IMR-90 (cell line): ENCODE measurements around the gene MED26. TPM values are rescaled to one million over a fixed set of nuclear protein-coding genes. Genes with fewer than 3 reads are reported as not detected.

Experiments
- ATAC-seq: fragments of 200-7000 bp; cut with Tn5 transposase; 2 replicates; pipeline ENCODE4 v1.9.1; 2020; ENCODE audit warnings: low read depth, mild to moderate bottlenecking, moderate library complexity
- BruUV-seq: library from RNA; stranded (reverse); fragments of 400-500 nt; replicated peaks from 2 replicates; lab custom pipeline; 2021; lab: Mats Ljungman, UMichigan
- CTCF ChIA-PET: fragments of 300-600 bp; formaldehyde crosslinking; extraction: SDS; loops from one replicate; lab custom pipeline; 2021; ENCODE audit warnings: antibody characterized with exemption; lab: Yijun Ruan, JAX
- POLR2A ChIA-PET: fragments of 300-600 bp; sonication (Branson Sonifier 250); formaldehyde crosslinking; loops from one replicate; lab custom pipeline; 2022; ENCODE audit warnings: antibody characterized with exemption; ENCODE audit not compliant: unreplicated experiment; lab: Charles Lee
- DNase-seq: peaks from one replicate; pipeline ENCODE4 v3.0.0; 2013
- H2AFZ ChIP-seq: replicated peaks from 2 replicates; pipeline ENCODE3; 2013; ENCODE audit warnings: low read length, mild to moderate bottlenecking; ENCODE audit not compliant: poor library complexity
- H2AK5ac ChIP-seq: 2 replicates; pipeline ENCODE4 v1.6.1; 2013; ENCODE audit warnings: low read depth, low read length, inconsistent platforms
- H2AK9ac ChIP-seq: replicated peaks from 2 replicates; pipeline ENCODE3; 2013; ENCODE audit warnings: mild to moderate bottlenecking, low read depth, low read length, moderate library complexity; ENCODE audit not compliant: poor library complexity
- H2BK120ac ChIP-seq: 2 replicates; pipeline ENCODE4 v1.6.1; 2013; ENCODE audit warnings: low read depth, low read length, inconsistent platforms
- H2BK15ac ChIP-seq: 3 replicates; pipeline ENCODE4 v1.6.1; 2013; ENCODE audit warnings: low read depth, low read length, inconsistent platforms
- H2BK20ac ChIP-seq: 2 replicates; pipeline ENCODE4 v1.6.1; 2013; ENCODE audit warnings: low read depth, mild to moderate bottlenecking, inconsistent platforms, low read length, moderate library complexity
- H2BK5ac ChIP-seq: 2 replicates; pipeline ENCODE4 v1.6.1; 2013; ENCODE audit warnings: mild to moderate bottlenecking, low read depth, low read length, inconsistent platforms; ENCODE audit not compliant: poor library complexity, severe bottlenecking
- H3K14ac ChIP-seq: replicated peaks from 2 replicates; pipeline ENCODE4 v1.6.1; 2013; ENCODE audit warnings: low read depth, low read length, inconsistent platforms
- H3K18ac ChIP-seq: 2 replicates; pipeline ENCODE4 v1.6.1; 2013; ENCODE audit warnings: low read depth, low read length, control low read depth
- H3K23ac ChIP-seq: 2 replicates; pipeline ENCODE4 v1.6.1; 2013; ENCODE audit warnings: low read depth, low read length, inconsistent platforms
- H3K27ac ChIP-seq: 2 replicates; pipeline ENCODE4 v1.5.1; 2013; ENCODE audit warnings: mild to moderate bottlenecking, control low read depth, low read length; ENCODE audit not compliant: insufficient read depth
- H3K27me3 ChIP-seq: 2 replicates; pipeline ENCODE4 v1.6.1; 2013; ENCODE audit warnings: low read length; ENCODE audit not compliant: control insufficient read depth, insufficient read depth
- H3K36me3 ChIP-seq: 2 replicates; pipeline ENCODE4 v1.6.1; 2013; ENCODE audit warnings: low read length, mixed read lengths; ENCODE audit not compliant: control insufficient read depth, insufficient read depth
- H3K4ac ChIP-seq: 2 replicates; pipeline ENCODE4 v1.6.1; 2013; ENCODE audit warnings: low read depth, low read length, inconsistent platforms
- H3K4me1 ChIP-seq: 2 replicates; pipeline ENCODE4 v1.6.1; 2013; ENCODE audit warnings: low read length, mixed read lengths; ENCODE audit not compliant: control insufficient read depth, insufficient read depth
- H3K4me2 ChIP-seq: 2 replicates; pipeline ENCODE4 v1.6.1; 2013; ENCODE audit warnings: low read depth, mild to moderate bottlenecking, control low read depth, low read length, moderate library complexity
- H3K4me3 ChIP-seq: 2 replicates; pipeline ENCODE4 v1.5.1; 2013; ENCODE audit warnings: low read depth, mild to moderate bottlenecking, control low read depth, low read length, moderate library complexity; ENCODE audit not compliant: insufficient read depth
- H3K56ac ChIP-seq: 2 replicates; pipeline ENCODE4 v1.6.1; 2013; ENCODE audit warnings: low read length, inconsistent platforms; ENCODE audit not compliant: insufficient read depth; ENCODE audit errors: extremely low read depth
- H3K79me1 ChIP-seq, 2 experiments: 2 replicates each; pipeline ENCODE4 v1.6.1; 2013; ENCODE audit warnings: low read length in 2 of 2, inconsistent platforms in 1 of 2, low read depth in 1 of 2
- H3K9ac ChIP-seq: 2 replicates; pipeline ENCODE4 v1.6.1; 2013; ENCODE audit warnings: low read depth, low read length, control low read depth
- H3K9me1 ChIP-seq: 2 replicates; pipeline ENCODE4 v1.6.1; 2013; ENCODE audit warnings: low read length, inconsistent platforms; ENCODE audit not compliant: insufficient read depth
- H3K9me3 ChIP-seq: 2 replicates; pipeline ENCODE4 v1.6.1; 2013; ENCODE audit warnings: low read length; ENCODE audit not compliant: control insufficient read depth, insufficient read depth
- H4K20me1 ChIP-seq: 2 replicates; pipeline ENCODE4 v1.6.1; 2013; ENCODE audit warnings: low read length, inconsistent platforms; ENCODE audit not compliant: insufficient read depth
- H4K5ac ChIP-seq: 2 replicates; pipeline ENCODE4 v1.6.1; 2013; ENCODE audit warnings: mild to moderate bottlenecking, low read depth, low read length, control low read depth
- H4K8ac ChIP-seq, 2 experiments: 2 replicates each; pipeline ENCODE4 v1.6.1; 2013; ENCODE audit warnings: low read depth in 2 of 2, low read length in 2 of 2, control low read depth in 1 of 2, inconsistent platforms in 1 of 2
- H4K91ac ChIP-seq: 2 replicates; pipeline ENCODE4 v1.6.1; 2013; ENCODE audit warnings: low read depth, low read length, inconsistent platforms; ENCODE audit not compliant: insufficient read depth
- CHD1 ChIP-seq: IDR thresholded peaks from 2 replicates; pipeline ENCODE4 v1.6.1; 2012; ENCODE audit warnings: low read depth, low read length, improper control_type of control experiment
- CTCF ChIP-seq: conservative IDR thresholded peaks from 2 replicates; pipeline ENCODE4 v1.5.1; 2012; ENCODE audit warnings: mild to moderate bottlenecking, low read depth, low read length, improper control_type of control experiment
- MAFK ChIP-seq: IDR thresholded peaks from 2 replicates; pipeline ENCODE4 v1.6.1; 2012; ENCODE audit warnings: low read depth, low read length, improper control_type of control experiment
- MAZ ChIP-seq: IDR thresholded peaks from 2 replicates; pipeline ENCODE4 v1.6.1; 2012; ENCODE audit warnings: low read depth, mild to moderate bottlenecking, low read length, improper control_type of control experiment, moderate library complexity, borderline replicate concordance
- POLR2A ChIP-seq: IDR thresholded peaks from 2 replicates; pipeline ENCODE4 v1.6.1; 2012; ENCODE audit warnings: mild to moderate bottlenecking, low read depth, low read length
- RAD21 ChIP-seq: IDR thresholded peaks from 2 replicates; pipeline ENCODE4 v1.6.1; 2012; ENCODE audit warnings: low read length, improper control_type of control experiment
- RFX5 ChIP-seq: IDR thresholded peaks from 2 replicates; pipeline ENCODE4 v1.8.0; 2012; ENCODE audit warnings: low read depth, mild to moderate bottlenecking, low read length, moderate library complexity
- WGBS, 2 experiments: methylation state at CpG; one replicate each; pipeline versions ENCODE4 v1.1.5 to v1.1.7; 2013; ENCODE audit warnings: missing lambda C conversion rate in 2 of 2; ENCODE audit not compliant: insufficient read length in 1 of 2; ENCODE audit errors: extremely low coverage in 2 of 2; 5-methylcytosine and 5-hydroxymethylcytosine counted together
- dilution Hi-C: fragments of 300-500 bp; cut with HindIII; formaldehyde crosslinking; loops from one replicate; pipeline ENCODE4 v1.14.3; 2018; ENCODE audit warnings: low sequenced_read_pairs; ENCODE audit not compliant: unreplicated experiment
- in situ Hi-C: fragments of 300-500 bp; cut with MboI; formaldehyde crosslinking; loops from 3 replicates; pipeline ENCODE4 v1.14.3; 2019; ENCODE audit warnings: low sequenced_read_pairs, inconsistent platforms, mixed read lengths
- intact Hi-C: fragments of 100-400 bp; cut with micrococcal nuclease; formaldehyde crosslinking; loops from 2 replicates; pipeline ENCODE4 v1.10.0; 2022
- polyA plus RNA-seq, 3 experiments: library from polyadenylated mRNA; depleted of rRNA; stranded (reverse); fragments of >200 nt; gene quantifications; 2 replicates each; pipeline ENCODE4 v1.2.3, GENCODE V29; 2012; ENCODE audit warnings: low replicate concordance in 1 of 3
- total RNA-seq: library from RNA; depleted of rRNA; stranded (reverse); fragments of >200 nt; gene quantifications from 2 replicates; pipeline ENCODE4 v1.2.3, GENCODE V29; 2012
- TF ChIP-seq, protein P1 (sequence below): fragments of 150-350 bp; IDR thresholded peaks from 2 replicates; pipeline ENCODE4 v1.6.1; 2016; ENCODE audit warnings: low read depth, mild to moderate bottlenecking, low read length, moderate library complexity, borderline replicate concordance

Gene MED26
- total and polyA plus RNA-seq, 2 of the 4 experiments (the other 2 are of a cell fraction): 2.0 to 4.0 TPM

DNA sequence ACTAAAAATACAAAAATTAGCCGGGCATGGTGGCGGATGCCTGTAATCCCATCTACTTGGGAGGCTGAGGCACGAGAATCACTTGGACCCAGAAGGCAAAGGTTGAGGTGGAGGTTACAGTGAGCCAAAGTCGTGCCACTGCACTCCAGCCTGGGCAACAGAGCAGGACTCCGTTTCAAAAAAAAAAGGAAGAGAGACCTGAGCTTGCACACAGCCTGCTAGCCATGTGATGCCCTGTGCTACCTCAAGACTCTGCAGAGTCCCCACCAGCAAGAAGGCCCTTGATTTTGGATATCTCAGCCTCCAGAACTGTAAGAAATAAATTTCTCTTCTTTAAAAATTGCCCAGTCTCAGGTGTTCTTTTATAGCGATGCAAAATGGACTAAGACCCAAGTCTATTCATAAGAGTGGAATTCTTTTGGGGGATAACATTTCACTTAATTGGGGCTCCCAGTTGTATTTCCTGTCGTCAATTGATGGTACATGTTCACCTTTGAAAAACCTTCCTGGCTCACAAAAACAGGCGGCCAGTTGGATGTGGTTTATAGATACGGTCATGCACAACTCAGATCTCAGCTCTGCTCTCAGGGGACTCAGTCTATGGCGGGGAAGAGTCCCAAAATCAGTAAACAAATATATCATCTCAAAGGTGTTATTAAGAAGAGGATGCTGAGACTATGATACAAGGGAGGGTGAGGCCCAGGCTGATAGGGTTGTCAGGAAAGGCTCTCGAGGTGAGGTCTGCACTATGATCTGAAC is 83.4 kb downstream of the MED26 start:
- H2BK120ac ChIP-seq: no peak overlapping the region
- no peak overlapping the region for H3K4me2 ChIP-seq
- H2BK15ac ChIP-seq: no peak overlapping the region
- ChIA-PET POLR2A (no interaction called here), CTCF (no interaction called here)
- no TSS peak for BruUV-seq
- H4K20me1 ChIP-seq: peaks cover 21% of the 10 kb centered on the region
- H2BK20ac ChIP-seq: no peak overlapping the region
- no peak overlapping the region for H3K56ac ChIP-seq
- H3K27ac ChIP-seq: no peak overlapping the region
- H4K8ac ChIP-seq: no peak overlapping the region
- H2AK5ac ChIP-seq: no peak overlapping the region
- no peaks in the 10 kb centered on the region for H3K9me3 ChIP-seq
- 100% methylated on average over 3 of the region's 11 CpGs; no CpG with 5 or more reads in 1 of the 2 experiments for WGBS, 2 experiments
- peaks cover 7% of the 10 kb centered on the region; the same call in 1 of the 2 replicates for H3K9me1 ChIP-seq
- no peak overlapping the region for H2AFZ ChIP-seq
- H3K4me1 ChIP-seq: peaks cover 2% of the 10 kb centered on the region
- DNase-seq: no peak
- in situ Hi-C loops: no loop called here
- no peak overlapping the region for H3K23ac ChIP-seq
- no peak overlapping the region for H3K4ac ChIP-seq
- H3K18ac ChIP-seq: no peak overlapping the region
- no peak overlapping the region for H3K14ac ChIP-seq
- H3K27me3 ChIP-seq: no peaks in the 10 kb centered on the region
- dilution Hi-C loops: no loop called here
- ATAC-seq: no peak
- no peak overlapping the region for H4K5ac ChIP-seq
- H4K91ac ChIP-seq: no peak overlapping the region
- no peak overlapping the region for H2BK5ac ChIP-seq
- H3K9ac ChIP-seq: no peak overlapping the region
- H3K4me3 ChIP-seq: no peak overlapping the region
- peaks cover 20 to 58% of the 10 kb centered on the region in 2 experiments for H3K79me1 ChIP-seq
- intact Hi-C loops: no loop called here
- TF ChIP-seq RAD21 (no peak), POLR2A (no peak), MAZ (no peak), CHD1 (no peak), MAFK (no peak), RFX5 (no peak), CTCF (no peak)
- TF ChIP-seq, protein P1, sequence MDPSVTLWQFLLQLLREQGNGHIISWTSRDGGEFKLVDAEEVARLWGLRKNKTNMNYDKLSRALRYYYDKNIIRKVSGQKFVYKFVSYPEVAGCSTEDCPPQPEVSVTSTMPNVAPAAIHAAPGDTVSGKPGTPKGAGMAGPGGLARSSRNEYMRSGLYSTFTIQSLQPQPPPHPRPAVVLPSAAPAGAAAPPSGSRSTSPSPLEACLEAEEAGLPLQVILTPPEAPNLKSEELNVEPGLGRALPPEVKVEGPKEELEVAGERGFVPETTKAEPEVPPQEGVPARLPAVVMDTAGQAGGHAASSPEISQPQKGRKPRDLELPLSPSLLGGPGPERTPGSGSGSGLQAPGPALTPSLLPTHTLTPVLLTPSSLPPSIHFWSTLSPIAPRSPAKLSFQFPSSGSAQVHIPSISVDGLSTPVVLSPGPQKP: no peak
- no peak overlapping the region for H2AK9ac ChIP-seq
- peaks cover 6% of the 10 kb centered on the region for H3K36me3 ChIP-seq
